ENCODE measurements around the gene EZH2. TPM values are rescaled to one million over a fixed set of nuclear protein-coding genes. Genes with fewer than 3 reads are reported as not detected.

Gene EZH2
- total RNA-seq, 3 donors from 2014 or later (not counting 1 experiment from before 2014, with no cell fraction given): 33.4 to 42.7 (median 35.8) TPM

- Histone ChIP-seq H3K4me1 (ENCODE audit: control insufficient read depth, insufficient read depth, low read length) (no peaks in the 10 kb centered on the region), H3K27ac (ENCODE audit: low read length) (no peak overlapping the region), H3K9me3 (ENCODE audit: control insufficient read depth, insufficient read depth, low read length) (no peaks in the 10 kb centered on the region), H3K4me3 (ENCODE audit: low read length) (no peak overlapping the region), H3K36me3 (ENCODE audit: control insufficient read depth, insufficient read depth, low read length) (no peaks in the 10 kb centered on the region), H3K27me3 (ENCODE audit: control insufficient read depth, insufficient read depth, low read length) (no peaks in the 10 kb centered on the region)
- no peak overlapping the region for H3K27ac Mint-ChIP-seq
- no peak for TF ChIP-seq CTCF (IDR thresholded peaks at IDR 0.05)
- no peak for ATAC-seq
- no peaks in the 10 kb centered on the region for H3K36me3 Mint-ChIP-seq
- 96% methylated on average over 3 of the region's 3 CpGs for WGBS (ENCODE audit: insufficient coverage)
- H3K9me3 Mint-ChIP-seq: no peaks in the 10 kb centered on the region
- peaks cover 0 to 15% of the 10 kb centered on the region in 2 donors for H3K27me3 Mint-ChIP-seq (ENCODE audit: low read depth in 2 of 2)
- intact Hi-C loops (cut with micrococcal nuclease): no loop called here
- H3K4me1 Mint-ChIP-seq: no peaks in the 10 kb centered on the region
- no peak overlapping the region for H3K4me3 Mint-ChIP-seq
- no peak for DNase-seq
These were observed 17.1 kb upstream of the EZH2 start for GRCh38 chr7:148901178-148901577.

GRCh38 chr7:148898845-148899484 is 14.9 kb upstream of the EZH2 start:
- Histone ChIP-seq H3K27ac (ENCODE audit: low read length) (no peak overlapping the region), H3K9me3 (ENCODE audit: control insufficient read depth, insufficient read depth, low read length) (no peaks in the 10 kb centered on the region), H3K4me3 (ENCODE audit: low read length) (no peak overlapping the region), H3K4me1 (ENCODE audit: control insufficient read depth, insufficient read depth, low read length) (no peaks in the 10 kb centered on the region), H3K36me3 (ENCODE audit: control insufficient read depth, insufficient read depth, low read length) (no peaks in the 10 kb centered on the region), H3K27me3 (ENCODE audit: control insufficient read depth, insufficient read depth, low read length) (no peaks in the 10 kb centered on the region)
- Mint-ChIP-seq H3K4me3 (no peak overlapping the region), H3K27me3 (ENCODE audit: low read depth in 2 of 2) (peaks cover 0 to 7% of the 10 kb centered on the region in 2 donors), H3K36me3 (no peaks in the 10 kb centered on the region), H3K9me3 (no peaks in the 10 kb centered on the region), H3K27ac (no peak overlapping the region), H3K4me1 (no peaks in the 10 kb centered on the region)
- TF ChIP-seq CTCF (IDR thresholded peaks at IDR 0.05): no peak
- WGBS (ENCODE audit: insufficient coverage): 79% methylated on average over 5 of the region's 6 CpGs
- intact Hi-C loops (cut with micrococcal nuclease): no loop called here
- DNase-seq (no peak), ATAC-seq (no peak)

GRCh38 chr7:148894591-148894990 is 10.5 kb upstream of the EZH2 start:
- WGBS (ENCODE audit: insufficient coverage): no CpG with 5 or more reads among the region's 2 CpGs
- Histone ChIP-seq H3K9me3 (ENCODE audit: control insufficient read depth, insufficient read depth, low read length) (no peaks in the 10 kb centered on the region), H3K4me3 (ENCODE audit: low read length) (no peak overlapping the region), H3K27ac (ENCODE audit: low read length) (no peak overlapping the region), H3K27me3 (ENCODE audit: control insufficient read depth, insufficient read depth, low read length) (no peaks in the 10 kb centered on the region), H3K4me1 (ENCODE audit: control insufficient read depth, insufficient read depth, low read length) (no peaks in the 10 kb centered on the region), H3K36me3 (ENCODE audit: control insufficient read depth, insufficient read depth, low read length) (no peaks in the 10 kb centered on the region)
- H3K27ac Mint-ChIP-seq: no peak overlapping the region
- peaks cover 5 to 7% of the 10 kb centered on the region in 2 donors for H3K4me1 Mint-ChIP-seq
- no peaks in the 10 kb centered on the region for H3K36me3 Mint-ChIP-seq
- no peaks in the 10 kb centered on the region for H3K9me3 Mint-ChIP-seq
- H3K4me3 Mint-ChIP-seq: no peak overlapping the region
- no peak for DNase-seq
- no peak for TF ChIP-seq CTCF (IDR thresholded peaks at IDR 0.05)
- H3K27me3 Mint-ChIP-seq (ENCODE audit: low read depth in 2 of 2): no peaks in the 10 kb centered on the region
- intact Hi-C loops (cut with micrococcal nuclease): no loop called here
- ATAC-seq: no peak

GRCh38 chr7:148893071-148893470 is 9.0 kb upstream of the EZH2 start:
- Mint-ChIP-seq H3K27ac (no peak overlapping the region), H3K27me3 (ENCODE audit: low read depth in 2 of 2) (no peaks in the 10 kb centered on the region), H3K9me3 (no peaks in the 10 kb centered on the region), H3K4me3 (no peak overlapping the region), H3K36me3 (no peaks in the 10 kb centered on the region), H3K4me1 (peaks cover 5 to 7% of the 10 kb centered on the region in 2 donors)
- Histone ChIP-seq H3K36me3 (ENCODE audit: control insufficient read depth, insufficient read depth, low read length) (no peaks in the 10 kb centered on the region), H3K4me3 (ENCODE audit: low read length) (no peak overlapping the region), H3K27ac (ENCODE audit: low read length) (no peak overlapping the region), H3K27me3 (ENCODE audit: control insufficient read depth, insufficient read depth, low read length) (no peaks in the 10 kb centered on the region), H3K9me3 (ENCODE audit: control insufficient read depth, insufficient read depth, low read length) (no peaks in the 10 kb centered on the region), H3K4me1 (ENCODE audit: control insufficient read depth, insufficient read depth, low read length) (no peaks in the 10 kb centered on the region)
- ATAC-seq (no peak), DNase-seq (no peak)
- intact Hi-C loops (cut with micrococcal nuclease): no loop called here
- no peak for TF ChIP-seq CTCF (IDR thresholded peaks at IDR 0.05)
- 100% methylated on average over 2 of the region's 2 CpGs for WGBS (ENCODE audit: insufficient coverage)
